Measurements from ENCODE around the gene SERP2. TPM values are rescaled to one million over a fixed set of nuclear protein-coding genes. Genes with fewer than 3 reads are reported as not detected.

SERP2 gene
- total and polyA plus RNA-seq, 10 donors = 0.38 to 3.7 (median 1.1) TPM; not detected in 3

GRCh38 chr13:44382635-44383145, 9.1 kb downstream of the SERP2 start:
- Histone ChIP-seq H3K36me3 (no peaks in the 10 kb centered on the region), H3K27ac (no peak overlapping the region), H3K4me3 (no peak overlapping the region), H3K4me1 (no peaks in the 10 kb centered on the region), H3K9me3 (no peaks in the 10 kb centered on the region), H3K27me3 (replicated peaks in 1 of 7) (no peaks in the 10 kb centered on the region)
- intact Hi-C loops (cut with DNase I; ENCODE audit: low total_unique reads) = no loop called here
- no peak for DNase-seq
- TF ChIP-seq POLR2AphosphoS5 (IDR thresholded peaks at IDR 0.05) = no peak
- TF ChIP-seq POLR2A (IDR thresholded peaks at IDR 0.05) = no peak
- TF ChIP-seq CTCF (IDR thresholded peaks at IDR 0.05 in 8 of 11, conservative IDR thresholded peaks at IDR 0.05 in 3 of 11) = no peak
- WGBS, 5 donors = 62 to 77% (median 68%) methylated on average over 5 of the region's 5 CpGs

GRCh38 chr13:44383945-44384344, 10.3 kb downstream of the SERP2 start:
- no peaks in the 10 kb centered on the region for H3K36me3 ChIP-seq
- no peaks in the 10 kb centered on the region for H3K27me3 ChIP-seq (replicated peaks in 1 of 7)
- WGBS, 5 donors = 61 to 66% (median 63%) methylated on average over 5 of the region's 5 CpGs
- no peaks in the 10 kb centered on the region for H3K4me1 ChIP-seq
- no peak overlapping the region for H3K4me3 ChIP-seq
- intact Hi-C loops (cut with DNase I; ENCODE audit: low total_unique reads) = no loop called here
- no peaks in the 10 kb centered on the region for H3K9me3 ChIP-seq
- DNase-seq = no peak
- TF ChIP-seq POLR2AphosphoS5 (IDR thresholded peaks at IDR 0.05) (no peak), POLR2A (IDR thresholded peaks at IDR 0.05) (no peak), CTCF (IDR thresholded peaks at IDR 0.05 in 8 of 11, conservative IDR thresholded peaks at IDR 0.05 in 3 of 11) (no peak)
- no peak overlapping the region for H3K27ac ChIP-seq

- Histone ChIP-seq H3K27ac (no peak overlapping the region), H3K4me3 (no peak overlapping the region), H3K36me3 (no peaks in the 10 kb centered on the region), H3K9me3 (no peaks in the 10 kb centered on the region), H3K4me1 (no peaks in the 10 kb centered on the region), H3K27me3 (replicated peaks in 1 of 7) (no peaks in the 10 kb centered on the region)
- DNase-seq = no peak
- whole genome bisulfite sequencing, 5 donors = 84 to 100% (median 92%) methylated on average over 1 of the region's 1 CpG
- TF ChIP-seq POLR2AphosphoS5 (IDR thresholded peaks at IDR 0.05) (no peak), CTCF (IDR thresholded peaks at IDR 0.05 in 8 of 11, conservative IDR thresholded peaks at IDR 0.05 in 3 of 11) (no peak), POLR2A (IDR thresholded peaks at IDR 0.05) (no peak)
- intact Hi-C loops (cut with DNase I; ENCODE audit: low total_unique reads) = no loop called here
Measured at GRCh38 chr13:44384778-44385177, 11.2 kb downstream of the SERP2 start.

GRCh38 chr13:44385401-44385800, 11.8 kb downstream of the SERP2 start:
- no peak overlapping the region for H3K27ac ChIP-seq
- H3K4me3 ChIP-seq = no peak overlapping the region
- H3K36me3 ChIP-seq = no peaks in the 10 kb centered on the region
- TF ChIP-seq POLR2AphosphoS5 (IDR thresholded peaks at IDR 0.05) = no peak
- no peak for TF ChIP-seq POLR2A (IDR thresholded peaks at IDR 0.05)
- TF ChIP-seq CTCF (IDR thresholded peaks at IDR 0.05 in 8 of 11, conservative IDR thresholded peaks at IDR 0.05 in 3 of 11) = no peak
- intact Hi-C loops (cut with DNase I; ENCODE audit: low total_unique reads) = no loop called here
- no peak for DNase-seq
- no peaks in the 10 kb centered on the region for H3K4me1 ChIP-seq
- H3K27me3 ChIP-seq (replicated peaks in 1 of 7) = no peaks in the 10 kb centered on the region
- WGBS, 5 donors = 93 to 98% (median 94%) methylated on average over 3 of the region's 3 CpGs
- H3K9me3 ChIP-seq = no peaks in the 10 kb centered on the region

Data from spleen (tissue), 11 donors.